ENCODE measurements around the gene UBR3.

GRCh38 chr2:169909376-169909775, 82.1 kb downstream of the UBR3 start:
- TF ChIP-seq EZH2phosphoT487 (IDR thresholded peaks at IDR 0.05; ENCODE audit: borderline replicate concordance, low read depth, low read length) = no peak
- TF ChIP-seq CTCF (conservative IDR thresholded peaks at IDR 0.05; ENCODE audit: low read length) = no peak

All from OCI-LY7 (cell line).